HG02678 (cell line): ENCODE data around the gene LRP3.
"Not testable (repeated sequence)": the region's sequence is repeated elsewhere in the genome, so short reads cannot be mapped to it uniquely, and the experiment has no call there.

Experiments
- ATAC-seq: cut with Tn5 transposase; IDR thresholded peaks from one replicate; pipeline ENCODE4 v1.9.1; 2021; ENCODE audit warnings: mild to moderate bottlenecking, moderate library complexity; ENCODE audit not compliant: unreplicated experiment

Gene LRP3, protein sequence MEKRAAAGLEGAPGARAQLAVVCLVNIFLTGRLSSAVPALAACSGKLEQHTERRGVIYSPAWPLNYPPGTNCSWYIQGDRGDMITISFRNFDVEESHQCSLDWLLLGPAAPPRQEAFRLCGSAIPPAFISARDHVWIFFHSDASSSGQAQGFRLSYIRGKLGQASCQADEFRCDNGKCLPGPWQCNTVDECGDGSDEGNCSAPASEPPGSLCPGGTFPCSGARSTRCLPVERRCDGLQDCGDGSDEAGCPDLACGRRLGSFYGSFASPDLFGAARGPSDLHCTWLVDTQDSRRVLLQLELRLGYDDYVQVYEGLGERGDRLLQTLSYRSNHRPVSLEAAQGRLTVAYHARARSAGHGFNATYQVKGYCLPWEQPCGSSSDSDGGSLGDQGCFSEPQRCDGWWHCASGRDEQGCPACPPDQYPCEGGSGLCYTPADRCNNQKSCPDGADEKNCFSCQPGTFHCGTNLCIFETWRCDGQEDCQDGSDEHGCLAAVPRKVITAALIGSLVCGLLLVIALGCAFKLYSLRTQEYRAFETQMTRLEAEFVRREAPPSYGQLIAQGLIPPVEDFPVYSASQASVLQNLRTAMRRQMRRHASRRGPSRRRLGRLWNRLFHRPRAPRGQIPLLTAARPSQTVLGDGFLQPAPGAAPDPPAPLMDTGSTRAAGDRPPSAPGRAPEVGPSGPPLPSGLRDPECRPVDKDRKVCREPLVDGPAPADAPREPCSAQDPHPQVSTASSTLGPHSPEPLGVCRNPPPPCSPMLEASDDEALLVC

DNA sequence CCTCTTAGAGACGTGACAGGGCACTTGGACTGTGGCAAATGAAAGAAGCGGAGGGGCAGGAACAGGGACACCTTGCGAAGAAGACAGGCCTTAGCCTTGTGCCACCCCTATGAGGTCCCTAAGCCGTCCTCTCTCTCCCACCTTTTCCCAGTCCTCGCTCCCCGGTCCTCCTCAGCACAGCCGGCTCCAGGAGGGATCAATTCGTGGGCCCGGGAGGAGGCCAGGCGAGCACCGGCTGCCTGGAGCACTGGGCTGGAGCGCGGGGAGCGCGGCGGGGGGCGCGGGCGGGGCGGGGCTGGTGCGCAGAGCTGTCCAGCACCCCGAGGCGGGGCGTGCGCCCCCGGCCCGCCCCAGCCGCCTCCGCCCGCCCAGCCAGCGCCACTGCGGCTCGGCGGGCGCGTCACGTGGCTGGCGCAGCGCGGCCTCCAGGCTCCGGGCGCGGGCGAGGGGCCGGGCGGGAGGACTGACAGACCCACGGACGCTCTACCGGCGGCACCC, at the start of gene LRP3:
LRP3 (plus strand) TSS at position 466 of the 498 bp plus-strand sequence. CDS start 456 bp downstream, outside the sequence.
- no peak for ATAC-seq

DNA sequence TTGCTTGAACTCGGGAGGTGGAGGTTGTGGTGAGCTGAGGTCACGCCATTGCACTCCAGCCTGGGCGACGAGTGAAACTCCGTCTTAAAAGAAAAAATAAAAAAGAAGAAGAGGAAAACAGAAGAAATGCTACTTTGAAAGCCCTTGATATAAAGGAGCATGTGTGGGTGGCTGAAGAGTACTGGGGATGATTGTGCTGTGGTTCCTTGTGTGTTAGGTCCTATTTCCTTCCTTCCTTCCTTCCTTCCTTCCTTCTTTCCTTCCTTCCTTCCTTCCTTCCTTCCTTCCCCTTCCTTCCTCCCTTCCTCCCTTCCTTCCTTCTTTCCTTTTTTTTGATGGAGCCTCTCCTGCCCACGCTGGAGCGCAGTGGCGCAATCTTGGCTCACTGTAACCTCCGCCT, 47.9 kb upstream of the LRP3 start:
- ATAC-seq = no peak

DNA sequence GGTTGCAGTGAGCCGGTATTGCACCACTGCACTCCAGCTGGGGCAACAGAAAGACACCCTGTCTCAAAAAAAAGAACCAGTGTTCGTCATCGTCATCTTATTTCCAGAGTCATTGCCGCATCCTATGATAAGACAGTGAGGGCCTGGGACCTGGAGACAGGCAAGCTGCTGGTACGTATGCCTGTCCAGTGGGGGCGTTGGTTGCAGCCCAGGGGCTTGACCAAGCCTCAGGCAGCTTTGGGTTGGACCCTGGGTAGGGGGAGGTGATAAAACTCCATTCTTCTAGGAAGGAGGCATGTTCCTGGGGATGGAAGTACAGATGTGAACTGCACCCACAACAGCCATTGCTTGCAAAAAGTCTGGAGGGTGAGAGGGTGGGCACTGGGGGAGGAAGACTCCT, 46.6 kb upstream of the LRP3 start:
- ATAC-seq = no peak

DNA sequence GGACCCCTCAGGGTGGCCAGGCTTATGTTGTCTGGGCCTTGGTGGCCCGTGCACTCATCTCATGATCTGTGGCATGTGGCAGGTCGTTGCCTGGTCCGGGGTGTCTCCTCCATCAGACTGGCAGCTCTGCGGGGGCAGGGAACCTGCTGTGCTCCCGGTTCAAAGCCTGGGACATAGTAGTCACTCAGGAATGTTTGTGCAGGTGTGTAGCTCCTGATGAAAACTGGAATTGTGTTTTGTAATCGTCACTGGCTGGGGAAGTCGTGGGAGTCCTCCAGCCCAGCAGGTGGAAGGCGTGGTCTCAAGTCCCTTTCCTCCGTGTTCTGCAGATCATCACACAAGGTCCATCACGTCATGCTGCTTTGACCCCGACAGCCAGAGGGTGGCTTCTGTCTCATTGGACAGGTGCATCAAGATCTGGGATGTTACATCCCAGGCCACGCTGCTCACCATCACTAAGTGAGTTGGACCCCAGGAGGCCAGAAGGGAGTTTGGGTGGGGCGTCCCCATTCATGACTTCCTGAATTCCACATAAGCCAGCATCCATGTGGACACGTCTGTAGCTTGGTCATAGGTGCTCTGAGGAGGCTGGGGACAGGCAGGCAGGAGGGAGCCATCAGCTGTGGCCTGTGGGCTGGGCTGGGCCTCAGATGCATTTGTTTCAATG, 43.1 kb upstream of the LRP3 start:
- no peak for ATAC-seq

DNA sequence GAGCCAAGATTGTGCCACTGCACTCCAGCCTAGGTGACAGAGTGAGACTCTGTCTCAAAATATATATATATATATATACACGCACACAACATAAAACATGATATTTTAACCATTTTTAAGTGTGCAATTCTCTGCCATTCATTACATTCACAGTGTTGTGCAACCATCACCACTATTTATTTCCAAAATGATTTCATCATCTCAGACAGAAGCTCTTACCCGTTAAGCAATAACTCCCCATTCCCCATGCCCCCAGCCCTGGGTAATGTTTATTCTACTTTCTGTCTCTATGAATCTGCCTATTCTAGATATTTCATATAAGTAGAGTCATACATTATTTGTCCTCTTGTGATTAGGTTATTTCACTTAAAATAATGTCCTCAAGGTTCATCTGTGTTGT, 42.0 kb upstream of the LRP3 start:
- no peak for ATAC-seq

DNA sequence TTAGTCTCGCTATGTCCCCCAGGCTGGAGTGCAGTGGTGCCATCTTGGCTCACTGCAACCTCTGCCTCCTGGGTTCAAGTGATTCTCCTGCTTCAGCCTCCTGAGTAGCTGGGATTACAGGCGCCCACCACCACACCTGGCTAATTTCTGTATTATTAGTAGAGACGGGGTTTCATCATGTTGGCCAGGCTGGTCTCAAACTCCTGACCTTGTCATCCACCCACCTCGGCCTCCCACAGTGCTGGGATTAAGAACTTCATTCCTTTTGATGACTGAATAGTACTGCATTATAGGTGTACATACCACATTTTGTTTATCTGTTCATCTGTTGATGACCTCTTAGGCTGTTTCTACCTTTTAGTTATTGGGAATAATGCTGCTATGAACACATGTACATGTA, 41.5 kb upstream of the LRP3 start:
- ATAC-seq = not testable (repeated sequence)

DNA sequence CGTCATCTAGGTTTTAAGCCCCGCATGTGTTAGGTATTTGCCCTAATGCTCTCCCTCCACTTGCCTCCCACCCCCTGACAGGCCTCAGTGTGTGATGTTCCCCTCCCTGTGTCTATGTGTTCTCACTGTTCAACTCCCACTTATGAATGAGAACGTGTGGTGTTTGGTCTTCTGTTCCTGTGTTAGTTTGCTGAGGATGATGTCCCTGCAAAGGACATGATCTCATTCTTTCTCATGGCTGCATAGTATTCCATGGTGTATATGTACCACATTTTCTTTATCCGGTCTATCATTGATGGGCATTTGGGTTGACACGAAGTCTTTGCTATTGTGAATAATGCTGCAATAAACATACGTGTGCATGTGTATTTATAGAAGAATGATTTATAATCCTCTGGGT, 39.8 kb upstream of the LRP3 start:
- not testable (repeated sequence) for ATAC-seq

DNA sequence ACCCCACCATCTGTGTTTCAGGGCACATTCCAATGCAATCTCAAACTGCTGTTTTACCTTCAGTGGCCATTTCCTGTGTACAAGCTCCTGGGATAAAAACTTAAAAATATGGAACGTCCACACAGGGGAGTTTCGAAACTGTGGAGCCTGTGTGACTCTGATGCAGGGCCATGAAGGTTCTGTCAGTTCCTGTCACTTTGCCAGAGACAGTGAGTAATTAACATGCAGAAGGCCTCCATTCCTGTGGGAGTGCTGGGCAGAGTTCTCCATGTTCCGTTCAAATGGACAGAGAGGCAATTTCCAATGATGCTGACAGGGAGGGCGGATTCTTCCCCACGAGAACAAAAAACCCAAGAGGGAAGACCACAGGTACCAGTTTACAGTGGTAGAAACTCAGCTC, 37.8 kb upstream of the LRP3 start:
- no peak for ATAC-seq

DNA sequence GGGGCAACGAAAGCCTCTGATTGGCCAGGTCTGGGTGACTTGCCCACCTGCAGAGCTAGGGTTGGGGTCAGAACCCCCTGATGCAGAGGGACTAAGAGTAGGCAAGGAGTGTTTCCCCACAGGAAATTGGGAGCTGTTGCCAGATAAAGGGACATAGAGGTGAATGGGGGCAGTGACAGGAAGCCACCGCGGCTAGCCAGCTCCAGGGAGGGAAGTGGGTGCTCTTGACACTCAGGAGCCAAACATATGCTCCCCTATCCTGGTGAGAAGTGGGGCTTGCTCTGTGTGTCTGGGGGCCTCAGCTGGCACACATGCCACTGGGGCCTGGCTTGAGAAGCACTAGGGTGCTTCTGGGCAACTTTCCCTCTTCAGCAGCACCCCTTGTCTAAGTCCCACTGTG, 36.2 kb upstream of the LRP3 start:
- no peak for ATAC-seq

DNA sequence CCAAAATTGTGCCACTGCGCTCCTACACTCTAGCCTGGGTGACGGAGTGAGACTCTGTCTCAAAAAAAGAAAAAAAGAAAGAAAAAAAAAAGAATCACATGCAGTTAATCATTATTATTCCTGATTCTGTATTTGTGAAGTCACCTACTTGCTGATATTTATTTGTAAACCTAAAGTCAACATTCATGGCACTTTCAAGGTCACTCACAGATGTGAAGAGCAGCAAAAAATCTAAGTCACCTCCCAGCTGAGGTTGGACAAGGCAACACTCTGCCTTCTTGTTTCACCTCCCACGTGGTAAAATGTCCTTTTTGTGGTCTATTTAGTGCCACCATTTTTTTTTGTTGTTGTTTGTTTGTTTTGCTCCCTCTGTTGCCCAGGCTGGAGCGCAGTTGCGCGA, 35.8 kb upstream of the LRP3 start:
- ATAC-seq = no peak

DNA sequence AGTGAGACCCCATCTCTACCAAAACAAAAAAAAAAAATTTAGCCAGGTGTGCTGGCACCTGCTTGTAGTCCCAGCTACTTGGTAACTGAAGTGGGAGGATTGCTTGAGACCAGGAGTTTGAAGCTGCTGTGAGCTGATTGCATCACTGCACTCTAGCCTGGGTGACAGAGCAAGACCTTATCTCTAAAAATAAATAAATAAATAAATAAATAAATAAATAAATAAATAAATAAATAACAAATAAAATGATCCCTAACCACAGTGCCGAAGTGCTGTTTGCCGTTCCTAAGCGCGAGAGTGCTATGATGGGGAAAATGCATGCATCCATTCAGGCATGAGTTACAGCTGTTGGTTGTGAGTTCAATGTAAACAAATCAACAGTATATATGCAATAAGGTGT, 35.0 kb upstream of the LRP3 start:
- no peak for ATAC-seq

DNA sequence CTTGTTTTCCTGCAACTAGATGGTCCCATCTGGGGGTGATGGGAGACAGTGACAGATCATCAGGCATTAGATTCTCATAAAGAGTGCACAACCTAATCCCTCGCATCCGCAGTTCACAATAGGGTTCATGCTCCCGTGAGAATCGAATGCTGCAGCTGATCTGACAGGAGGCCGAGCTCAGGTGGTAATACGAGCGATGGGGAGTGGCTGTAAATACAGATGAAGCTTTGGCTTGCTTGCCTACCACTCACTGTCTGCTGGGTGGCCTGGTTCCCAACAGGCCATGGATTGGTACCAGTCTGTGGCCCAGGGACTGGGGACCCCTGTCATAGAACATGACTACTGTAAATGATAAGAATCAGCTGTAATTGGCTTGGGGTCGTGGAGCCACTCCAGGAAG, 34.2 kb upstream of the LRP3 start:
- ATAC-seq = no peak

DNA sequence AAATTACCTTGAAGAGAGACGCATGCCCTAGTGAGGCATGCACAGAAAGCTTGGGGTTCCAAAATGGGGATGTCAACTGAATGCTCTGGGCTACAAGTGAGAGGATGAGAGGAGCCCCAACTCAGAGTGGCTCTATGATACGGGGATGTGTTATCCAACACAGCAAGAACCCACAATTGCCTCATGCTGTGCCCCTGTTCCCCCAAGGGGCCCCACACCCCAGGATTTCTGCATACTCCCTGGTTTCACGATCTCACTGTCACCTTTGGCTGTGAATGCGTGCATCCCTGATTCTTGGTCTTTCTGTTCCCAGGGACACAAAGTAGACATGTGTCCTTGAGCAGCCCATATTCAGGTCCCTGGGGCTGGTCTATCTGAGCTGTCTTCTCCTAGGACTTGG, 32.9 kb upstream of the LRP3 start:
- ATAC-seq = no peak

DNA sequence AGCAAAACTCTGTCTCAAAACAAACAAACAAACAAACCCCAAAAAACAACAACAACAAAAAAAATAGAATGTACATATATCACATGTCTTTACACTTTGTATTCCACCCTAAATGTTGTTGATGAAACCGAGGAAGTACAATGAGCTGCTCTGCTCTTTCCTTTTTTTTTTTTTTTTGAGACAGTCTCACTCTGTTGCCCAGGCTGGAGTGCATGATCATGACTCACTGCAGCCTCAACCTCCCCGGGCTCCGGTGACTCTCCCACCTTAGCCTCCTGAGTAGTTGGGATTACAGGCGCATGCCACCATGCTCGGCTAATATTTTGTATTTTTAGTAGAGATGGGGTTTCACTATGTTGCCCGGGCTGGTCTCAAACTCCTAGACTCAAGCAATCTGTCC, 30.6 kb upstream of the LRP3 start:
- ATAC-seq = no peak

DNA sequence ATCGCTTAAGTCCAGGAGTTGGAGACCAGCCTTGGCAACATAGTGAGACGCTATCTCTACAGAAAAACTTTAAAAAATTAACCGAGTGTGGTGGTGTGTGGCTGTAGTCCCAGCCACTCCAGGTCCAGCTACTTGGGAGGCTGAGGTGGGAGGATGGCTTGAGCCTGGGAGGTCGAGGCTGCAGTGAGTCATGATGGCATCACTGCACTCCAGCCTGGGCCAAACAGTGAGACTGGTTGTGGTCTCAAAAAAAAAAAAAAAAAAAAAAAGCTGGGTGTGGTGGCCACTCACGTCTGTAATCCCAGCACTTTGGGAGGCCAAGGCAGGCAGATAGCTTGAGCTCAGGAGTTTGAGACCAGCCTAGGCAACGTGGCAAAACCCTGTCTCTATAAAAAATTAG, 28.1 kb upstream of the LRP3 start:
- ATAC-seq = not testable (repeated sequence)

DNA sequence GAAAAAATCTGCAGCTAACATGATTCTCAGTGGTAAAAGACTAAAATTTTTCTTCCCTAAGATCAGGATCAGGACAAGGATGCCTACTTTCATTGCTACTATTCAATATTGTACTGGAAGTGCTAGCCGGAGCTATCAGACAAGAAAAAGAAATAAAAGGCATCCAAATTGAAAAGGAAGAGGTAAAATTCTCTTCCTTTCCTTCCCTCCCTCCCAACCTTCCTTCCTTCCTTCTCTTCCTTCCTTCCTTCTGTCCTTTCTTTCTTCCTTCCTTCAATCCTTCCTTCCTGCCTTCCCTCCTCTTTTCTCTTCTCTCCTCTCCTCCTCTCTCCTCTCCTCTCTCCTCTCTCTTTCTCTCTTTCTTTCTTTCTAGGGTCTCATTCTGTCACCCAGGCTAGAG, 26.7 kb upstream of the LRP3 start:
- ATAC-seq = no peak

DNA sequence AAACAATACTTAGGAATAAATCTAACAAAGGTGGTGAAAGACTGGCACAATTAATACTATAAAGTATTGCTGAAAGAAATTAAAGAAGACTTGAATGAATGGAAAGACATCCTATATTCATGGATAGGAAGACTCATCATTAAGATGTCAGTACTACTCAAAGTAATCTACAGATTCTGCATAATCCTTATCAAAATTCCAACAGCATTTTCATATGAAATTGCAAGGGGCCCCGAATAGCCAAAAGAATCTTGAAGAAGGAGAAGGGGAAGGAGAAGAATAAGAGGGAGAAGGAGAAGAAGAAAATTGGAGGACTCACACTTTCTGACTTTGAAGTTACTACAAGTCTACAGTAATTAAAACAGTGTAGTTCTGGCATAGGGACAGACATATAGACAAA, 25.6 kb upstream of the LRP3 start:
- ATAC-seq = no peak

DNA sequence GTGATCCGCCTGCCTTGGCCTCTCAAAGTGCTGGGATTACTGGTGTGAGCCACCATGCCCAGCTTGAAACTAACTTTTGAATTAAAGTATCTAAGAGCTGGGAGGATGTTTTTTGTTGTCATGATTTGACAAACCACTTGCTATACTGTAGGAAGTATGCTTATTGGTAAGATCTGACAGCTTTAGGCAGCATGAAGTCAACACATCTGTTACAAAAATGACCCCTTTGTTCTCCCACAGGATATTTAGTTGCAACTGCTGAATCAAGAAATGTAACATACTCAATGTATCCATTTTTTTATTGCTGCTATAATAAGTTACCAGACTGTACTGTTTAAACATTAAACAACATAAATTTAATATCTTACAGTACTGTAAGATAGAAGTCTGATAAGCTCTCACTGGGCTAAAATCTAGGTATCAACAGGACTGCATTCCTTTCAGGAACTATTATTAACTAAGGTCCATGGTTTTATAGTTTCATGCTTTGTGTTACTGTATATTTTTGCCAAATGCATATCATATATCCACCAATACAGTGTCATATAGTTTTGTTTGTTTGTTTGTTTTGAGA, 22.8 kb upstream of the LRP3 start:
- ATAC-seq = no peak

DNA sequence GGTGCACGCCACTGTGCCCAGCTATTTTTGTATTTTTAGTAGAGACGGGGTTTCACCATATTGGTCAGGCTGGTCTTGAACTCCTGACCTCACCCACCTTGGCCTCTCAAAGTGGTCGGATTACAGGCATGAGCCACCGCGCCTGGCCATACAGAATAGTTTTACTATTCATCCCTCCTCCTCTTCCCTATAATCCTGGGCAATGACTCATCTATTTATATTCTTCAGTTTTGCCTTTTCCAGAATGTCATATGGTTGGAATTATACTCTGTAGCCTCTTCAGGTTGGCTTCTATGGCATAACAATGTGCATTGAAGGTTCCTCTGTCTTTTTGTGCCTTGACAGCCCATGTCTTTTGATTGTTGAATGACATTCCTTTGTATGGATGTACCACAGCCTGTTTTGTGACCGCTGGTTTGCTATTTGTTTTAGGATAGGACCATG, 22.2 kb upstream of the LRP3 start:
- no peak for ATAC-seq

DNA sequence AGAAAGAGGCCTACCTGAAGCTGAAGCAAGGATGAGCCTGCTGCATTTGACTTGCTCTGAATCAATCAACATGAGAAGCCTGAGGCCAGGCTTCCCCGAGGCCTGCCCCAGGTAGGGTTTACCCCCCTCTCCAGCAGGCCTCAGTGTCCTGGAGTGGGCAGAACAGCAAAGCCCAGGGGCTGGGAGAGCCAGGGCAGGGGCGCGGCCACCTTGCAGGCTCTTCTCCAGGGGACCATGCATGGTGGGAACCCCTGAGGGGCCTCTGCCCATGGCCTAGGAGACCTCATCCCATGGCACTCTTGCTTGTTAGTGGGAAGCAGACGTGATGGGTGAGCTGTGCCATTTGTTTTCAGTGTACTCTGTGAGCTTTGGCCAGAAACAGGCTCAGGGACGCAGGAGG, 19.9 kb upstream of the LRP3 start:
- ATAC-seq = no peak

DNA sequence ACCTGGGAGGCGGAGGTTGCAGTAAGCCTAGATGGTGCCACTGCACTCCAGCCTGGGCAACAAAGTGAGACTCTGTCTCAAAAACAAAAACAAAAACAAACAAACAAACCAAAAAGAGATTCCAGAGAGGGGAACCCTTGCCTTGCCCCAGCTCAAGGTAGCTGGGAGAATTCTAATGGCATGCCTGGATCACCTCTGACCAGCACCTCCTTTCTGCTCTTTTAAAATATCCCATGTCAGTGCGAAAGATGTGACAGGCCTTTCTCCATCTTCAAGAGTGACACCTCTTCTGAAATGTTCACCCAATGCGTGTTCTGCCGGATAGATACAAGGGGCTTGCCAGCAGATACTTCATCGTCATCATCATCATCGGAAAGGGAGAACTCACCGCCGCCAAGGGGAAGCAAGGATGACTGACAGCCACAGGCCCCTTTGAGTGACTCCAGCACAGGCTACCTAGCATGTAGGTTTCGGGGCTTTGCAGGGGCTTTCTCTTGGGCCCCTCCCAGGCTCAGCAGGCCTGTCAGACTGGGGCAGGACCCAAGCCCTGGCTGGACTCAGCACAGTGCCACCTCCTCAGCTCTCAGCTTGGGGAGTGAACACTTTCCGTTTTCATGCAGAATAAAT, 18.9 kb upstream of the LRP3 start:
- ATAC-seq = no peak
